Mesendoderm (in vitro differentiated cells): ENCODE results near the gene CLCN4.

ENCODE experiments used
- DNase-seq: peaks from one replicate; pipeline ENCODE4 v3.0.0; 2013
- H2AK5ac ChIP-seq: 2 replicates; pipeline ENCODE4 v1.6.1; 2013; ENCODE audit warnings: low read length, inconsistent platforms
- H2BK120ac ChIP-seq: 2 replicates; pipeline ENCODE4 v1.6.1; 2013; ENCODE audit warnings: low read depth, mild to moderate bottlenecking, low read length, moderate library complexity, mixed read lengths
- H2BK15ac ChIP-seq: replicated peaks from 2 replicates; pipeline ENCODE4 v1.6.1; 2013; ENCODE audit warnings: low read depth, mild to moderate bottlenecking, moderate library complexity
- H2BK5ac ChIP-seq: 2 replicates; pipeline ENCODE4 v1.6.1; 2013; ENCODE audit warnings: low read length, inconsistent platforms
- H3K18ac ChIP-seq: 2 replicates; pipeline ENCODE4 v1.6.1; 2013; ENCODE audit warnings: mild to moderate bottlenecking, low read length, mixed read lengths
- H3K23ac ChIP-seq: one replicate; pipeline ENCODE4 v1.6.1; 2013; ENCODE audit warnings: low read length
- H3K27ac ChIP-seq: 2 replicates; pipeline ENCODE4 v1.5.1; 2013; ENCODE audit warnings: low read depth, mild to moderate bottlenecking, inconsistent platforms, low read length, moderate library complexity
- H3K27me3 ChIP-seq: 2 replicates; pipeline ENCODE4 v1.6.1; 2013; ENCODE audit warnings: low read length, control low read depth, mild to moderate bottlenecking, inconsistent platforms; ENCODE audit not compliant: insufficient read depth, poor library complexity
- H3K36me3 ChIP-seq: 2 replicates; pipeline ENCODE4 v1.6.1; 2013; ENCODE audit warnings: low read length, inconsistent platforms; ENCODE audit not compliant: control insufficient read depth, insufficient read depth
- H3K4ac ChIP-seq: one replicate; pipeline ENCODE4 v1.6.1; 2013; ENCODE audit warnings: low read depth, mild to moderate bottlenecking, low read length, moderate library complexity
- H3K4me1 ChIP-seq: 2 replicates; pipeline ENCODE4 v1.6.1; 2013; ENCODE audit warnings: low read depth, low read length, inconsistent platforms; ENCODE audit not compliant: control insufficient read depth
- H3K4me2 ChIP-seq: 2 replicates; pipeline ENCODE4 v1.6.1; 2013; ENCODE audit warnings: low read length
- H3K4me3 ChIP-seq: 2 replicates; pipeline ENCODE4 v1.5.1; 2013; ENCODE audit warnings: mild to moderate bottlenecking, low read length
- H3K56ac ChIP-seq: one replicate; pipeline ENCODE4 v1.6.1; 2013; ENCODE audit warnings: low read length
- H3K79me1 ChIP-seq: 2 replicates; pipeline ENCODE4 v1.6.1; 2013; ENCODE audit warnings: low read length, inconsistent platforms
- H3K79me2 ChIP-seq: 2 replicates; pipeline ENCODE4 v1.6.1; 2013; ENCODE audit warnings: mild to moderate bottlenecking, low read length; ENCODE audit not compliant: control insufficient read depth, insufficient read depth
- H3K9ac ChIP-seq: 2 replicates; pipeline ENCODE4 v1.6.1; 2013; ENCODE audit warnings: low read length, inconsistent platforms
- H4K5ac ChIP-seq: one replicate; pipeline ENCODE4 v1.6.1; 2013; ENCODE audit warnings: low read length
- H4K8ac ChIP-seq: one replicate; pipeline ENCODE4 v1.6.1; 2013; ENCODE audit warnings: low read depth, mild to moderate bottlenecking, control low read depth, low read length, moderate library complexity
- WGBS: extraction: QIAGEN DNeasy Blood & Tissue Kit; methylation state at CpG from one replicate; pipeline ENCODE4 v1.1.7; 2013; ENCODE audit warnings: low lambda C conversion rate, missing lambda C conversion rate; ENCODE audit not compliant: insufficient coverage; ENCODE audit errors: extremely low coverage; 5-methylcytosine and 5-hydroxymethylcytosine counted together

CLCN4 gene

GRCh38 chrX:10118530-10118929 lies 38.2 kb upstream of the CLCN4 start:
- H2AK5ac ChIP-seq: no peak overlapping the region
- no peak overlapping the region for H3K56ac ChIP-seq
- no peak for DNase-seq
- H3K9ac ChIP-seq: no peak overlapping the region
- H3K4me2 ChIP-seq: no peak overlapping the region
- no peak overlapping the region for H2BK120ac ChIP-seq
- H3K79me2 ChIP-seq: no peaks in the 10 kb centered on the region
- no peak overlapping the region for H3K27ac ChIP-seq
- no peak overlapping the region for H3K4me3 ChIP-seq
- H3K79me1 ChIP-seq: no peaks in the 10 kb centered on the region
- H3K4me1 ChIP-seq: no peaks in the 10 kb centered on the region
- no peak overlapping the region for H4K8ac ChIP-seq
- no peak overlapping the region for H4K5ac ChIP-seq
- H3K36me3 ChIP-seq: peaks cover 1% of the 10 kb centered on the region
- WGBS: no CpG with 5 or more reads among the region's 4 CpGs
- H3K27me3 ChIP-seq: no peaks in the 10 kb centered on the region
- no peak overlapping the region for H3K4ac ChIP-seq
- no peak overlapping the region for H2BK15ac ChIP-seq
- no peak overlapping the region for H2BK5ac ChIP-seq
- no peak overlapping the region for H3K18ac ChIP-seq
- no peak overlapping the region for H3K23ac ChIP-seq

GRCh38 chrX:10119399-10119990 lies 37.3 kb upstream of the CLCN4 start:
- H3K4me1 ChIP-seq: no peaks in the 10 kb centered on the region
- no peak overlapping the region for H3K9ac ChIP-seq
- H3K79me2 ChIP-seq: no peaks in the 10 kb centered on the region
- no peak overlapping the region for H3K4me2 ChIP-seq
- H2AK5ac ChIP-seq: no peak overlapping the region
- H2BK15ac ChIP-seq: no peak overlapping the region
- H4K5ac ChIP-seq: no peak overlapping the region
- DNase-seq: peak; percentile 74
- no peak overlapping the region for H3K4ac ChIP-seq
- H3K23ac ChIP-seq: no peak overlapping the region
- no CpG with 5 or more reads among the region's 16 CpGs for WGBS
- peaks cover 1% of the 10 kb centered on the region for H3K36me3 ChIP-seq
- H2BK5ac ChIP-seq: no peak overlapping the region
- H3K56ac ChIP-seq: no peak overlapping the region
- no peak overlapping the region for H4K8ac ChIP-seq
- H3K27me3 ChIP-seq: no peaks in the 10 kb centered on the region
- H3K79me1 ChIP-seq: no peaks in the 10 kb centered on the region
- H3K18ac ChIP-seq: no peak overlapping the region
- H3K27ac ChIP-seq: no peak overlapping the region
- no peak overlapping the region for H2BK120ac ChIP-seq
- no peak overlapping the region for H3K4me3 ChIP-seq

GRCh38 chrX:10120331-10120730 lies 36.4 kb upstream of the CLCN4 start:
- no peak overlapping the region for H4K5ac ChIP-seq
- H3K36me3 ChIP-seq: peaks cover 1% of the 10 kb centered on the region
- no peak overlapping the region for H3K56ac ChIP-seq
- no peaks in the 10 kb centered on the region for H3K27me3 ChIP-seq
- H3K18ac ChIP-seq: no peak overlapping the region
- H3K23ac ChIP-seq: no peak overlapping the region
- H3K9ac ChIP-seq: no peak overlapping the region
- H2AK5ac ChIP-seq: no peak overlapping the region
- no peak overlapping the region for H2BK5ac ChIP-seq
- DNase-seq: no peak
- H3K4me3 ChIP-seq: no peak overlapping the region
- H3K27ac ChIP-seq: no peak overlapping the region
- no peak overlapping the region for H2BK15ac ChIP-seq
- H3K4me2 ChIP-seq: no peak overlapping the region
- H3K4me1 ChIP-seq: no peaks in the 10 kb centered on the region
- H2BK120ac ChIP-seq: no peak overlapping the region
- no peaks in the 10 kb centered on the region for H3K79me1 ChIP-seq
- WGBS: no CpG with 5 or more reads among the region's 8 CpGs
- no peaks in the 10 kb centered on the region for H3K79me2 ChIP-seq
- H4K8ac ChIP-seq: no peak overlapping the region
- no peak overlapping the region for H3K4ac ChIP-seq

GRCh38 chrX:10120828-10121227 lies 35.9 kb upstream of the CLCN4 start:
- Histone ChIP-seq H3K79me2 (no peaks in the 10 kb centered on the region), H3K9ac (no peak overlapping the region), H3K4me3 (no peak overlapping the region), H4K5ac (no peak overlapping the region), H2BK120ac (no peak overlapping the region), H3K4me2 (no peak overlapping the region), H4K8ac (no peak overlapping the region), H2AK5ac (no peak overlapping the region), H3K23ac (no peak overlapping the region), H3K27ac (no peak overlapping the region), H3K27me3 (no peaks in the 10 kb centered on the region), H2BK15ac (no peak overlapping the region), H3K79me1 (no peaks in the 10 kb centered on the region), H3K4ac (no peak overlapping the region), H3K36me3 (peaks cover 1% of the 10 kb centered on the region), H3K4me1 (no peaks in the 10 kb centered on the region), H3K18ac (no peak overlapping the region), H2BK5ac (no peak overlapping the region), H3K56ac (no peak overlapping the region)
- WGBS: no CpG with 5 or more reads among the region's 7 CpGs
- DNase-seq: no peak

GRCh38 chrX:10121787-10122186 lies 35.0 kb upstream of the CLCN4 start:
- no peak overlapping the region for H3K18ac ChIP-seq

More at GRCh38 chrX:10121787-10122186, 35.0 kb upstream of the CLCN4 start:
- no peak overlapping the region for H2BK120ac ChIP-seq
- H4K5ac ChIP-seq: no peak overlapping the region
- H3K27me3 ChIP-seq: no peaks in the 10 kb centered on the region
- peaks cover 1% of the 10 kb centered on the region for H3K36me3 ChIP-seq
- no peak overlapping the region for H3K4ac ChIP-seq
- H4K8ac ChIP-seq: no peak overlapping the region
- no CpG with 5 or more reads among the region's 9 CpGs for WGBS
- no peaks in the 10 kb centered on the region for H3K79me2 ChIP-seq
- no peak overlapping the region for H2BK15ac ChIP-seq
- H3K9ac ChIP-seq: no peak overlapping the region
- no peak overlapping the region for H3K56ac ChIP-seq
- no peak overlapping the region for H3K27ac ChIP-seq
- no peak for DNase-seq
- H3K4me2 ChIP-seq: no peak overlapping the region
- H3K23ac ChIP-seq: no peak overlapping the region
- no peak overlapping the region for H3K4me3 ChIP-seq
- H2AK5ac ChIP-seq: no peak overlapping the region
- no peaks in the 10 kb centered on the region for H3K4me1 ChIP-seq
- no peak overlapping the region for H2BK5ac ChIP-seq
- H3K79me1 ChIP-seq: no peaks in the 10 kb centered on the region
